ENCODE measurements around the gene ADAMTS14. TPM values are rescaled to one million over a fixed set of nuclear protein-coding genes. Genes with fewer than 3 reads are reported as not detected.

The ADAMTS14 gene
- polyA plus RNA-seq, 3 donors, result 0.05 TPM; not detected in 2

DNA sequence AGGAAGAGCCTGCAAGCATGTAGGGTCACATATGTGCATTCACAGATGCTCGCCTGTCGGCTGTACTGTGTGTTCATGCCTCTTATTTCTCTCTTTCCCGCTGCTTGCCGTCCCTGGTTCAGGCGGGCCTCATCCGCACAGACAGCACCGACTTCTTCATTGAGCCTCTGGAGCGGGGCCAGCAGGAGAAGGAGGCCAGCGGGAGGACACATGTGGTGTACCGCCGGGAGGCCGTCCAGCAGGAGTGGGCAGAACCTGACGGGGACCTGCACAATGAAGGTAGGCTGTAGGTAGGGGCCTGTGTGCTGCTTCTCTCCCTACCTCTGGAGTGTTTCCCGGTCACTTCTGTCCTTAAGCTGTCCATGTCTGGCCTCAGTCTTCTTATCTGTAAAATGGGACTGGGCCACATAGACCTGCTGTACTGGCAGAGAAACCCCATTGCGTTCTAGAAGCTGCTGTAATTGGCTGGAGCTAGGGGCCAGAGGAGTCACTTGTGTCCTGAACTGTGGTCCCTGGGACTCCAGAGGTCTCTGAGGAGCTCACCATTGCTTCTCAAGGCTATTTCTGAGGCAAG is 30.0 kb downstream of the ADAMTS14 start:
- intact Hi-C loops (cut with micrococcal nuclease), result no loop called here
- no peaks in the 10 kb centered on the region for H3K27me3 ChIP-seq (ENCODE audit: control insufficient read depth in 2 of 2, insufficient read depth in 2 of 2, low read length in 2 of 2)
- Mint-ChIP-seq H3K4me1 (no peaks in the 10 kb centered on the region), H3K9me3 (no peaks in the 10 kb centered on the region), H3K4me3 (no peak overlapping the region), H3K27me3 (ENCODE audit: low read depth in 3 of 3) (peaks cover 0 to 2% (median 0%) of the 10 kb centered on the region in 3 donors), H3K27ac (no peak overlapping the region), H3K36me3 (no peaks in the 10 kb centered on the region)
- H3K9me3 ChIP-seq (replicated peaks in 1 of 2; ENCODE audit: control insufficient read depth in 1 of 2, insufficient read depth in 1 of 2, low read length in 2 of 2), result no peaks in the 10 kb centered on the region
- no peak for DNase-seq
- no peaks in the 10 kb centered on the region for H3K79me2 ChIP-seq (ENCODE audit: insufficient read depth, low read length)
- H3K4me3 ChIP-seq (replicated peaks in 1 of 3; ENCODE audit: low read depth in 2 of 3, low read length in 3 of 3), result no peak overlapping the region
- 95% methylated on average over 11 of the region's 15 CpGs for WGBS (ENCODE audit: insufficient coverage)
- no peaks in the 10 kb centered on the region for H4K20me1 ChIP-seq (ENCODE audit: insufficient read depth, low read length)
- no peak overlapping the region for H3K27ac ChIP-seq (ENCODE audit: low read depth in 1 of 2, low read length in 2 of 2)
- H3K9ac ChIP-seq (ENCODE audit: insufficient read depth, low read length, poor library complexity, severe bottlenecking), result no peak overlapping the region
- TF ChIP-seq, protein P1, sequence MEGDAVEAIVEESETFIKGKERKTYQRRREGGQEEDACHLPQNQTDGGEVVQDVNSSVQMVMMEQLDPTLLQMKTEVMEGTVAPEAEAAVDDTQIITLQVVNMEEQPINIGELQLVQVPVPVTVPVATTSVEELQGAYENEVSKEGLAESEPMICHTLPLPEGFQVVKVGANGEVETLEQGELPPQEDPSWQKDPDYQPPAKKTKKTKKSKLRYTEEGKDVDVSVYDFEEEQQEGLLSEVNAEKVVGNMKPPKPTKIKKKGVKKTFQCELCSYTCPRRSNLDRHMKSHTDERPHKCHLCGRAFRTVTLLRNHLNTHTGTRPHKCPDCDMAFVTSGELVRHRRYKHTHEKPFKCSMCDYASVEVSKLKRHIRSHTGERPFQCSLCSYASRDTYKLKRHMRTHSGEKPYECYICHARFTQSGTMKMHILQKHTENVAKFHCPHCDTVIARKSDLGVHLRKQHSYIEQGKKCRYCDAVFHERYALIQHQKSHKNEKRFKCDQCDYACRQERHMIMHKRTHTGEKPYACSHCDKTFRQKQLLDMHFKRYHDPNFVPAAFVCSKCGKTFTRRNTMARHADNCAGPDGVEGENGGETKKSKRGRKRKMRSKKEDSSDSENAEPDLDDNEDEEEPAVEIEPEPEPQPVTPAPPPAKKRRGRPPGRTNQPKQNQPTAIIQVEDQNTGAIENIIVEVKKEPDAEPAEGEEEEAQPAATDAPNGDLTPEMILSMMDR (IDR thresholded peaks at IDR 0.05), result no peak
- no peaks in the 10 kb centered on the region for H3K36me3 ChIP-seq (replicated peaks in 1 of 2; ENCODE audit: control insufficient read depth in 1 of 2, insufficient read depth in 2 of 2, low read length in 2 of 2)
- H2AFZ ChIP-seq (ENCODE audit: insufficient read depth, low read depth, low read length, poor library complexity, severe bottlenecking), result no peak overlapping the region
- no peaks in the 10 kb centered on the region for H3K4me1 ChIP-seq (ENCODE audit: control insufficient read depth in 1 of 2, insufficient read depth in 2 of 2, low read length in 2 of 2)
- H3K4me2 ChIP-seq (replicated peaks; ENCODE audit: extremely low read depth, low read length, poor library complexity, severe bottlenecking), result no peak overlapping the region

- 89% methylated on average over 5 of the region's 5 CpGs for WGBS (ENCODE audit: insufficient coverage)
- no peak overlapping the region for H3K27ac ChIP-seq (ENCODE audit: low read depth in 1 of 2, low read length in 2 of 2)
- DNase-seq, result no peak
- no peaks in the 10 kb centered on the region for H3K4me1 ChIP-seq (ENCODE audit: control insufficient read depth in 1 of 2, insufficient read depth in 2 of 2, low read length in 2 of 2)
- H3K27me3 Mint-ChIP-seq (ENCODE audit: low read depth in 3 of 3), result peaks cover 0 to 2% (median 0%) of the 10 kb centered on the region in 3 donors
- TF ChIP-seq, protein P1 (IDR thresholded peaks at IDR 0.05), result no peak
- intact Hi-C loops (cut with micrococcal nuclease), result no loop called here
- no peaks in the 10 kb centered on the region for H3K27me3 ChIP-seq (ENCODE audit: control insufficient read depth in 2 of 2, insufficient read depth in 2 of 2, low read length in 2 of 2)
- H3K4me1 Mint-ChIP-seq, result no peaks in the 10 kb centered on the region
- H2AFZ ChIP-seq (ENCODE audit: insufficient read depth, low read depth, low read length, poor library complexity, severe bottlenecking), result no peak overlapping the region
- H3K79me2 ChIP-seq (ENCODE audit: insufficient read depth, low read length), result no peaks in the 10 kb centered on the region
- H3K4me3 Mint-ChIP-seq, result no peak overlapping the region
- no peaks in the 10 kb centered on the region for H3K36me3 Mint-ChIP-seq
- H3K9ac ChIP-seq (ENCODE audit: insufficient read depth, low read length, poor library complexity, severe bottlenecking), result no peak overlapping the region
- no peaks in the 10 kb centered on the region for H3K36me3 ChIP-seq (replicated peaks in 1 of 2; ENCODE audit: control insufficient read depth in 1 of 2, insufficient read depth in 2 of 2, low read length in 2 of 2)
- H3K27ac Mint-ChIP-seq, result no peak overlapping the region
- H3K9me3 ChIP-seq (replicated peaks in 1 of 2; ENCODE audit: control insufficient read depth in 1 of 2, insufficient read depth in 1 of 2, low read length in 2 of 2), result no peaks in the 10 kb centered on the region
- no peak overlapping the region for H3K4me2 ChIP-seq (replicated peaks; ENCODE audit: extremely low read depth, low read length, poor library complexity, severe bottlenecking)
- H3K9me3 Mint-ChIP-seq, result no peaks in the 10 kb centered on the region
- H4K20me1 ChIP-seq (ENCODE audit: insufficient read depth, low read length), result no peaks in the 10 kb centered on the region
- no peak overlapping the region for H3K4me3 ChIP-seq (replicated peaks in 1 of 3; ENCODE audit: low read depth in 2 of 3, low read length in 3 of 3)
These were observed 31.9 kb downstream of the ADAMTS14 start for GRCh38 chr10:70704211-70704610.
